Ascending aorta (tissue), 2 donors: ENCODE measurements around the gene PIAS4. TPM values are rescaled to one million over a fixed set of nuclear protein-coding genes. Genes with fewer than 3 reads are reported as not detected.

Experiments
- DNase-seq, 2 donors: peaks; one replicate each; pipeline ENCODE4 v3.0.0-alpha.2; 2019; ENCODE audit warnings: low spot score in 2 of 2
- H3K27ac ChIP-seq, 2 donors: fragments of 200-600 bp; sonication (generic); one replicate each; pipeline ENCODE4 v1.5.1; 2016 to 2017; ENCODE audit warnings: mild to moderate bottlenecking in 1 of 2
- H3K27me3 ChIP-seq: fragments of 200-600 bp; sonication (generic); one replicate; pipeline ENCODE4 v1.5.1; 2017
- H3K36me3 ChIP-seq, 2 donors: fragments of 200-600 bp; sonication (generic); one replicate each; pipeline ENCODE4 v1.5.1; 2016
- H3K4me1 ChIP-seq, 2 donors: fragments of 200-600 bp; sonication (generic); one replicate each; pipeline ENCODE4 v1.5.1; 2016 to 2017; ENCODE audit warnings: mild to moderate bottlenecking in 1 of 2
- H3K4me3 ChIP-seq, 2 donors: fragments of 200-600 bp; sonication (generic); one replicate each; pipeline ENCODE4 v1.5.1; 2016 to 2017; ENCODE audit warnings: mild to moderate bottlenecking in 1 of 2
- H3K9me3 ChIP-seq, 2 donors: fragments of 200-600 bp; sonication (generic); one replicate each; pipeline ENCODE4 v1.5.1; 2016
- CTCF ChIP-seq, 3 experiments: fragments of 200-600 bp in 2 of 3; fragments of 450-650 bp in 1 of 3; sonication (generic) in 2 of 3; IDR thresholded peaks; one replicate each; pipeline ENCODE4 v1.5.1; 2016 to 2019; ENCODE audit warnings: antibody characterized with exemption in 3 of 3, mild to moderate bottlenecking in 1 of 3, moderate library complexity in 1 of 3
- intact Hi-C: fragments of 100-400 bp; cut with DNase I; formaldehyde crosslinking; loops from one replicate; pipeline ENCODE4 v1.15.1; 2023
- total RNA-seq: library from RNA; depleted of rRNA; stranded (reverse); fragments of >200 nt; gene quantifications from one replicate; pipeline ENCODE4 v1.1.0, GENCODE V29; 2016

PIAS4 gene
- total RNA-seq, 1 donor from 2014 or later: 30.8 TPM

DNA sequence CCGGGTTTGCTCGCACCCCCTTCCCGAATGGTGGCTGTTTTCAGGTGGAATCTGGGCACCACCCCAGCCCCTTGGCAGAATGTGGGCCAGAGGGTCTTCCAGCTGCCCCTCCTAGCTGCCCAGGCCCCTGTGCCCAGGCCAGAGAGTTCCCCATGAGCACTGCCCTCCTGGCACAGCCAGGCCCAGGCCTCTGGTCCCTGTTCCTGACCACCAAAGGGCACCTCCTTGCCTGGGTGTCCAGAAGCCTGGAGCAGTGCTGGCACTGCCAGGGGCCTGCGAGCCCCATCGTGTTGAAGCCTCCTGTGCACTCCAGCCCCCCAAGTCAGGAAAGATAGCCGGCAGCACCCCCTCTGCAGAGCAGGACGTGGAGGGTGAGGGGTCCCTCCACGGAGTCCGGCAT lies 23.4 kb downstream of the PIAS4 start:
- no peak for DNase-seq
- no peak for TF ChIP-seq CTCF (IDR thresholded peaks at IDR 0.05)
- Histone ChIP-seq H3K9me3 (no peaks in the 10 kb centered on the region), H3K4me3 (no peak overlapping the region), H3K4me1 (no peaks in the 10 kb centered on the region), H3K36me3 (peaks cover 44 to 63% of the 10 kb centered on the region in 2 donors), H3K27ac (no peak overlapping the region), H3K27me3 (no peaks in the 10 kb centered on the region)
- intact Hi-C loops: no loop called here

- Histone ChIP-seq H3K9me3 (no peaks in the 10 kb centered on the region), H3K4me1 (no peaks in the 10 kb centered on the region), H3K36me3 (peaks cover 45 to 65% of the 10 kb centered on the region in 2 donors), H3K27ac (no peak overlapping the region), H3K27me3 (no peaks in the 10 kb centered on the region), H3K4me3 (no peak overlapping the region)
- no peak for TF ChIP-seq CTCF (IDR thresholded peaks at IDR 0.05)
- DNase-seq: no peak
- intact Hi-C loops: no loop called here
Measured at GRCh38 chr19:4031420-4031819, 23.9 kb downstream of the PIAS4 start.

DNA sequence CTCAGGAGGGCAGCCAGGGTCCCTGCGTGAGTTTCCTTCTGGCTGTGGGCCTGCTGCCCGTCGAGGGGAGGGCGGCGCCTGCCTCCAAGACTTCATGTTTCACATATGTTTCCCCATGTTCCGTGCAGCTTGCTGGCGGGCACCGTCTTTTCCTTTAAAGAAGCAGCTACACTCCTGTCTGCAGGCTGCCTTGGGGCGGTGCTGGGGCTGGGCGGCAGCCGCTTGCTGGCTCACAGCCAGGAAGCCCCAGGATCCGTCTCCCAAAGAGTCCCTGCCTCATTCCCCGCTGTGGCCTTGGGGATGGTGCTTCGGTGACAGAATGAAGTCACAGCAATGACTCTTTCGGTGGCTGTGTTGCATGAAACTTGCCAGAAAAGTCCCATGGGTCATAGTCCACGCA lies 24.9 kb downstream of the PIAS4 start:
- no peak for DNase-seq
- no peak for TF ChIP-seq CTCF (IDR thresholded peaks at IDR 0.05)
- Histone ChIP-seq H3K9me3 (no peaks in the 10 kb centered on the region), H3K4me1 (no peaks in the 10 kb centered on the region), H3K36me3 (peaks cover 55 to 72% of the 10 kb centered on the region in 2 donors), H3K4me3 (no peak overlapping the region), H3K27me3 (no peaks in the 10 kb centered on the region), H3K27ac (no peak overlapping the region)
- intact Hi-C loops: no loop called here

- H3K4me1 ChIP-seq: no peaks in the 10 kb centered on the region
- H3K27me3 ChIP-seq: no peaks in the 10 kb centered on the region
- peaks cover 56 to 72% of the 10 kb centered on the region in 2 donors for H3K36me3 ChIP-seq
- no peak overlapping the region for H3K27ac ChIP-seq
- H3K9me3 ChIP-seq: no peaks in the 10 kb centered on the region
- TF ChIP-seq CTCF (IDR thresholded peaks at IDR 0.05): no peak
- H3K4me3 ChIP-seq: no peak overlapping the region
- no peak for DNase-seq
- intact Hi-C loops: no loop called here
Measured at GRCh38 chr19:4033028-4033956, 25.8 kb downstream of the PIAS4 start.

- Histone ChIP-seq H3K27me3 (no peaks in the 10 kb centered on the region), H3K36me3 (peaks cover 52 to 65% of the 10 kb centered on the region in 2 donors), H3K27ac (no peak overlapping the region), H3K4me1 (no peaks in the 10 kb centered on the region), H3K4me3 (no peak overlapping the region), H3K9me3 (no peaks in the 10 kb centered on the region)
- no peak for TF ChIP-seq CTCF (IDR thresholded peaks at IDR 0.05)
- intact Hi-C loops: no loop called here
- DNase-seq: no peak
Measured at GRCh38 chr19:4034048-4035017, 26.8 kb downstream of the PIAS4 start.
